ENCODE measurements around the gene CHCHD1. TPM values are rescaled to one million over a fixed set of nuclear protein-coding genes. Genes with fewer than 3 reads are reported as not detected.
"Not testable (repeated sequence)": the region's sequence is repeated elsewhere in the genome, so short reads cannot be mapped to it uniquely, and the experiment has no call there.

CHCHD1 gene
- total RNA-seq, 4 donors from 2014 or later: 2.6 to 37.4 (median 17.0) TPM

- peaks cover 0 to 51% (median 25%) of the 10 kb centered on the region in 4 donors for H3K36me3 ChIP-seq
- no peaks in the 10 kb centered on the region for H3K9me3 ChIP-seq
- intact Hi-C loops (cut with DNase I; ENCODE audit: low total_unique reads): no loop called here
- TF ChIP-seq CTCF (IDR thresholded peaks at IDR 0.05) (no peak), POLR2AphosphoS5 (IDR thresholded peaks at IDR 0.05) (no peak), EP300 (IDR thresholded peaks at IDR 0.05; ENCODE audit: low read depth) (no peak), POLR2A (IDR thresholded peaks at IDR 0.05) (no peak)
- H3K27me3 ChIP-seq: no peaks in the 10 kb centered on the region
- H3K27ac ChIP-seq: no peak overlapping the region
- in situ Hi-C loops (cut with MboI; ENCODE audit: low pct_ligation_motif_present in 1 of 4, low pct_unique_long_range_greater_than_20kb in 1 of 4, low sequenced_read_pairs in 3 of 4): no loop called here
- no peak overlapping the region for H3K4me3 ChIP-seq
- peaks cover 12 to 24% (median 21%) of the 10 kb centered on the region in 4 donors for H3K4me1 ChIP-seq
- 94% methylated on average over 10 of the region's 10 CpGs; no CpG with 5 or more reads in 1 of the 2 donors for WGBS, 2 donors (ENCODE audit: low coverage in 1 of 2)
- no peak for DNase-seq
Measured at GRCh38 chr10:73789659-73790055, 7.8 kb downstream of the CHCHD1 start.

- Histone ChIP-seq H3K9me3 (no peaks in the 10 kb centered on the region), H3K27ac (no peak overlapping the region), H3K27me3 (no peaks in the 10 kb centered on the region), H3K4me3 (no peak overlapping the region), H3K36me3 (peaks cover 0 to 62% (median 32%) of the 10 kb centered on the region in 4 donors), H3K4me1 (peaks cover 12 to 21% (median 16%) of the 10 kb centered on the region in 4 donors)
- intact Hi-C loops (cut with DNase I; ENCODE audit: low total_unique reads) (no loop called here), in situ Hi-C loops (cut with MboI; ENCODE audit: low pct_ligation_motif_present in 1 of 4, low pct_unique_long_range_greater_than_20kb in 1 of 4, low sequenced_read_pairs in 3 of 4) (no loop called here)
- 86 to 95% methylated on average over 10 to 22 of the region's 22 CpGs for WGBS, 2 donors (ENCODE audit: low coverage in 1 of 2)
- DNase-seq: no peak
- TF ChIP-seq POLR2AphosphoS5 (IDR thresholded peaks at IDR 0.05) (no peak), EP300 (IDR thresholded peaks at IDR 0.05; ENCODE audit: low read depth) (no peak), CTCF (IDR thresholded peaks at IDR 0.05) (no peak), POLR2A (IDR thresholded peaks at IDR 0.05) (no peak)
Measured at GRCh38 chr10:73790886-73791625, 9.2 kb downstream of the CHCHD1 start.

- Histone ChIP-seq H3K27me3 (no peaks in the 10 kb centered on the region), H3K9me3 (no peaks in the 10 kb centered on the region), H3K36me3 (peaks cover 0 to 68% (median 35%) of the 10 kb centered on the region in 4 donors), H3K27ac (no peak overlapping the region), H3K4me3 (no peak overlapping the region), H3K4me1 (peaks cover 7 to 14% (median 8%) of the 10 kb centered on the region in 4 donors)
- in situ Hi-C loops (cut with MboI; ENCODE audit: low pct_ligation_motif_present in 1 of 4, low pct_unique_long_range_greater_than_20kb in 1 of 4, low sequenced_read_pairs in 3 of 4): no loop called here
- 93% methylated on average over 25 of the region's 26 CpGs; no CpG with 5 or more reads in 1 of the 2 donors for WGBS, 2 donors (ENCODE audit: low coverage in 1 of 2)
- no peak for DNase-seq
- TF ChIP-seq CTCF (IDR thresholded peaks at IDR 0.05): no peak
- no peak for TF ChIP-seq POLR2A (IDR thresholded peaks at IDR 0.05)
- TF ChIP-seq EP300 (IDR thresholded peaks at IDR 0.05; ENCODE audit: low read depth): no peak
- TF ChIP-seq POLR2AphosphoS5 (IDR thresholded peaks at IDR 0.05): no peak
- intact Hi-C loops (cut with DNase I; ENCODE audit: low total_unique reads): no loop called here
Measured at GRCh38 chr10:73791871-73792400, 10.1 kb downstream of the CHCHD1 start.

GRCh38 chr10:73793456-73793855 lies 11.6 kb downstream of the CHCHD1 start:
- intact Hi-C loops (cut with DNase I; ENCODE audit: low total_unique reads): no loop called here
- no peaks in the 10 kb centered on the region for H3K4me1 ChIP-seq
- peaks cover 0 to 82% (median 40%) of the 10 kb centered on the region in 4 donors for H3K36me3 ChIP-seq
- in situ Hi-C loops (cut with MboI; ENCODE audit: low pct_ligation_motif_present in 1 of 4, low pct_unique_long_range_greater_than_20kb in 1 of 4, low sequenced_read_pairs in 3 of 4): no loop called here
- no peaks in the 10 kb centered on the region for H3K27me3 ChIP-seq
- no peak overlapping the region for H3K4me3 ChIP-seq
- H3K9me3 ChIP-seq: no peaks in the 10 kb centered on the region
- DNase-seq: no peak
- WGBS, 2 donors (ENCODE audit: low coverage in 1 of 2): 91% methylated on average over 5 of the region's 5 CpGs; no CpG with 5 or more reads in 1 of the 2 donors
- TF ChIP-seq CTCF (IDR thresholded peaks at IDR 0.05) (no peak), EP300 (IDR thresholded peaks at IDR 0.05; ENCODE audit: low read depth) (no peak), POLR2AphosphoS5 (IDR thresholded peaks at IDR 0.05) (no peak), POLR2A (IDR thresholded peaks at IDR 0.05) (no peak)
- no peak overlapping the region for H3K27ac ChIP-seq

GRCh38 chr10:73795491-73795890 lies 13.6 kb downstream of the CHCHD1 start:
- intact Hi-C loops (cut with DNase I; ENCODE audit: low total_unique reads); in situ Hi-C loops (cut with MboI; ENCODE audit: low pct_ligation_motif_present in 1 of 4, low pct_unique_long_range_greater_than_20kb in 1 of 4, low sequenced_read_pairs in 3 of 4); H3K9me3 ChIP-seq; H3K27ac ChIP-seq; H3K4me3 ChIP-seq; H3K4me1 ChIP-seq; DNase-seq; H3K27me3 ChIP-seq: not testable (repeated sequence)
- WGBS, 2 donors (ENCODE audit: low coverage in 1 of 2): 93 to 100% methylated on average over 4 to 10 of the region's 10 CpGs
- peaks cover 0 to 70% (median 34%) of the 10 kb centered on the region in 4 donors for H3K36me3 ChIP-seq

- H3K9me3 ChIP-seq; intact Hi-C loops (cut with DNase I; ENCODE audit: low total_unique reads); H3K4me3 ChIP-seq; H3K27me3 ChIP-seq; H3K27ac ChIP-seq; H3K4me1 ChIP-seq; DNase-seq; in situ Hi-C loops (cut with MboI; ENCODE audit: low pct_ligation_motif_present in 1 of 4, low pct_unique_long_range_greater_than_20kb in 1 of 4, low sequenced_read_pairs in 3 of 4): not testable (repeated sequence)
- H3K36me3 ChIP-seq: peaks cover 0 to 64% (median 31%) of the 10 kb centered on the region in 4 donors
- 97% methylated on average over 8 of the region's 8 CpGs; no CpG with 5 or more reads in 1 of the 2 donors for WGBS, 2 donors (ENCODE audit: low coverage in 1 of 2)
Measured at GRCh38 chr10:73796035-73796434, 14.2 kb downstream of the CHCHD1 start.
